PC-9 (cell line): ENCODE data around the gene POU3F4. TPM values are rescaled to one million over a fixed set of nuclear protein-coding genes. Genes with fewer than 3 reads are reported as not detected.

Experiments
- BruUV-seq: library from RNA; stranded (reverse); fragments of 400-500 nt; replicated peaks from 2 replicates; lab custom pipeline; 2021; lab: Mats Ljungman, UMichigan
- CTCF ChIA-PET: fragments of 300-600 bp; sonication (Branson Sonifier 250); formaldehyde crosslinking; loops from one replicate; lab custom pipeline; 2022; ENCODE audit warnings: antibody characterized with exemption; lab: Charles Lee
- POLR2A ChIA-PET: fragments of 300-600 bp; sonication (Branson Sonifier 250); formaldehyde crosslinking; loops from one replicate; lab custom pipeline; 2022; ENCODE audit warnings: antibody characterized with exemption; ENCODE audit not compliant: unreplicated experiment; lab: Charles Lee
- DNase-seq, 2 experiments: peaks; one replicate each; pipeline versions ENCODE4 v3.0.0 to v3.0.0-alpha.2; 2015 to 2022; ENCODE audit warnings: mixed read lengths in 1 of 2
- H2AFZ ChIP-seq: fragments of 200-600 bp; sonication (generic); 2 replicates; pipeline ENCODE4 v1.8.1; 2017; ENCODE audit warnings: antibody characterized with exemption
- H3F3A ChIP-seq: fragments of 200-600 bp; sonication (generic); 2 replicates; pipeline ENCODE4 v1.8.1; 2017; ENCODE audit warnings: antibody characterized with exemption, mild to moderate bottlenecking, low read depth; ENCODE audit not compliant: insufficient read depth
- H3K27ac ChIP-seq: fragments of 200-600 bp; sonication (generic); 2 replicates; pipeline ENCODE4 v1.6.1; 2016; ENCODE audit warnings: mixed run types
- H3K27me3 ChIP-seq: fragments of 200-600 bp; sonication (generic); 2 replicates; pipeline ENCODE4 v1.6.1; 2016; ENCODE audit warnings: low read depth, mixed run types; ENCODE audit not compliant: insufficient read depth
- H3K36me3 ChIP-seq: fragments of 200-600 bp; sonication (generic); 2 replicates; pipeline ENCODE4 v1.6.1; 2016; ENCODE audit warnings: low read depth, mixed run types
- H3K4me1 ChIP-seq: fragments of 200-600 bp; sonication (generic); replicated peaks from 2 replicates; pipeline ENCODE4 v1.6.1; 2016; ENCODE audit warnings: mixed run types; ENCODE audit not compliant: insufficient read depth
- H3K4me2 ChIP-seq: fragments of 200-600 bp; sonication (generic); 2 replicates; pipeline ENCODE4 v1.6.1; 2017; ENCODE audit warnings: mixed run types
- H3K4me3 ChIP-seq: fragments of 200-600 bp; sonication (generic); 2 replicates; pipeline ENCODE4 v1.6.1; 2016; ENCODE audit warnings: mixed run types
- H3K79me2 ChIP-seq: fragments of 200-600 bp; sonication (generic); 2 replicates; pipeline ENCODE4 v1.6.1; 2017; ENCODE audit warnings: low read depth, mixed run types
- H3K9me2 ChIP-seq: fragments of 200-600 bp; sonication (generic); 2 replicates; pipeline ENCODE4 v1.8.1; 2017; ENCODE audit warnings: mild to moderate bottlenecking; ENCODE audit not compliant: insufficient read depth
- H3K9me3 ChIP-seq: fragments of 200-600 bp; sonication (generic); 2 replicates; pipeline ENCODE4 v1.8.1; 2016; ENCODE audit warnings: low read depth; ENCODE audit not compliant: insufficient read depth
- H4K20me1 ChIP-seq: fragments of 200-600 bp; sonication (generic); 2 replicates; pipeline ENCODE4 v1.8.1; 2017; ENCODE audit not compliant: insufficient read depth
- EZH2 ChIP-seq: fragments of 200-600 bp; sonication (generic); IDR thresholded peaks from 2 replicates; pipeline ENCODE4 v1.8.0; 2017; ENCODE audit warnings: antibody characterized with exemption, low read depth
- intact Hi-C: fragments of 100-400 bp; cut with micrococcal nuclease; formaldehyde crosslinking; loops from one replicate; pipeline ENCODE4 v1.10.0; 2022; ENCODE audit not compliant: unreplicated experiment
- total RNA-seq: library from RNA; stranded (reverse); gene quantifications from 2 replicates; pipeline ENCODE4 v1.2.3, GENCODE V29; 2021
- TF ChIP-seq, protein P1 (sequence below): fragments of 200-600 bp; sonication (generic); conservative IDR thresholded peaks from 2 replicates; pipeline ENCODE4 v1.6.1; 2017; ENCODE audit warnings: mixed run types, antibody characterized with exemption, mild to moderate bottlenecking, moderate library complexity

POU3F4 gene
- total RNA-seq, 1 experiment from 2014 or later, result not detected

GRCh38 chrX:83501003-83501402 lies 7.1 kb upstream of the POU3F4 start:
- Histone ChIP-seq H3K27me3 (peaks cover 18% of the 10 kb centered on the region; the same call in 1 of the 2 replicates), H3K4me2 (no peak overlapping the region), H3K4me1 (no peaks in the 10 kb centered on the region), H2AFZ (no peak overlapping the region), H3K4me3 (no peak overlapping the region), H4K20me1 (no peaks in the 10 kb centered on the region), H3F3A (no peaks in the 10 kb centered on the region), H3K79me2 (no peaks in the 10 kb centered on the region), H3K9me2 (no peaks in the 10 kb centered on the region), H3K36me3 (no peaks in the 10 kb centered on the region), H3K9me3 (no peaks in the 10 kb centered on the region), H3K27ac (no peak overlapping the region)
- TF ChIP-seq EZH2, result no peak
- TF ChIP-seq, protein P1, sequence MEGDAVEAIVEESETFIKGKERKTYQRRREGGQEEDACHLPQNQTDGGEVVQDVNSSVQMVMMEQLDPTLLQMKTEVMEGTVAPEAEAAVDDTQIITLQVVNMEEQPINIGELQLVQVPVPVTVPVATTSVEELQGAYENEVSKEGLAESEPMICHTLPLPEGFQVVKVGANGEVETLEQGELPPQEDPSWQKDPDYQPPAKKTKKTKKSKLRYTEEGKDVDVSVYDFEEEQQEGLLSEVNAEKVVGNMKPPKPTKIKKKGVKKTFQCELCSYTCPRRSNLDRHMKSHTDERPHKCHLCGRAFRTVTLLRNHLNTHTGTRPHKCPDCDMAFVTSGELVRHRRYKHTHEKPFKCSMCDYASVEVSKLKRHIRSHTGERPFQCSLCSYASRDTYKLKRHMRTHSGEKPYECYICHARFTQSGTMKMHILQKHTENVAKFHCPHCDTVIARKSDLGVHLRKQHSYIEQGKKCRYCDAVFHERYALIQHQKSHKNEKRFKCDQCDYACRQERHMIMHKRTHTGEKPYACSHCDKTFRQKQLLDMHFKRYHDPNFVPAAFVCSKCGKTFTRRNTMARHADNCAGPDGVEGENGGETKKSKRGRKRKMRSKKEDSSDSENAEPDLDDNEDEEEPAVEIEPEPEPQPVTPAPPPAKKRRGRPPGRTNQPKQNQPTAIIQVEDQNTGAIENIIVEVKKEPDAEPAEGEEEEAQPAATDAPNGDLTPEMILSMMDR, result no peak
- no peak for DNase-seq
- ChIA-PET CTCF (no interaction called here), POLR2A (no interaction called here)
- no TSS peak for BruUV-seq
- intact Hi-C loops, result no loop called here

DNA sequence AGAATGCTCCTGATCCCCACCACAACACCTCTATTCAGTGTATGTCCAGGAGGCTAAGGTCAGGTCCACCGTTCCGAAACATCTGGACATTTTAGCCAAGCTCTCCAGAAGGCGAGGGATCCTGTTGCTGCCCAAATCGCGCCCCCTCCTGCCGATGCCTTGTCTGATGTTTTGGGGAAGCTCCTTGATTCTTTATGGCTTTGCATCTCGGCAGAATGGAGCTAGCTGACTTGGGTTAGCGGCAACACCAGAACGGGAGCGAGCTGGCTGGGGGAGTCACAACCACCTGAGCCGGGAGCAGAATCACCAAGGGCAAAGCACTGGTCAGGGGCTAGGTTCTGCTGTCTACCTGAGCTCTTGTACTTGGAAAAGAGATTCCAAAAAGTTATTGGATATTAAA lies 6.6 kb upstream of the POU3F4 start:
- ChIA-PET CTCF (no interaction called here), POLR2A (no interaction called here)
- Histone ChIP-seq H3K79me2 (no peaks in the 10 kb centered on the region), H3K9me2 (no peaks in the 10 kb centered on the region), H3K4me3 (no peak overlapping the region), H3F3A (no peaks in the 10 kb centered on the region), H3K36me3 (no peaks in the 10 kb centered on the region), H2AFZ (no peak overlapping the region), H4K20me1 (no peaks in the 10 kb centered on the region), H3K27me3 (peaks cover 18% of the 10 kb centered on the region; the same call in 1 of the 2 replicates), H3K27ac (no peak overlapping the region), H3K9me3 (no peaks in the 10 kb centered on the region), H3K4me1 (no peaks in the 10 kb centered on the region), H3K4me2 (no peak overlapping the region)
- no TSS peak for BruUV-seq
- no peak for DNase-seq
- no peak for TF ChIP-seq EZH2
- TF ChIP-seq, protein P1, result no peak
- intact Hi-C loops, result no loop called here

- H3K27me3 ChIP-seq, result peaks cover 20% of the 10 kb centered on the region; the same call in 1 of the 2 replicates
- no peaks in the 10 kb centered on the region for H3K36me3 ChIP-seq
- ChIA-PET POLR2A (no interaction called here), CTCF (no interaction called here)
- H3K4me2 ChIP-seq, result no peak overlapping the region
- H3K9me2 ChIP-seq, result no peaks in the 10 kb centered on the region
- no peak for DNase-seq
- no peak overlapping the region for H3K27ac ChIP-seq
- no peak overlapping the region for H3K4me3 ChIP-seq
- TF ChIP-seq, protein P1, result no peak
- TF ChIP-seq EZH2, result no peak
- no TSS peak for BruUV-seq
- no peaks in the 10 kb centered on the region for H3F3A ChIP-seq
- no peaks in the 10 kb centered on the region for H3K9me3 ChIP-seq
- H3K79me2 ChIP-seq, result no peaks in the 10 kb centered on the region
- H3K4me1 ChIP-seq, result no peaks in the 10 kb centered on the region
- intact Hi-C loops, result no loop called here
- no peak overlapping the region for H2AFZ ChIP-seq
- H4K20me1 ChIP-seq, result no peaks in the 10 kb centered on the region
Observed at GRCh38 chrX:83504721-83505479, 3.2 kb upstream of the POU3F4 start.
